ENCODE data around the gene CFAP43.

DNA sequence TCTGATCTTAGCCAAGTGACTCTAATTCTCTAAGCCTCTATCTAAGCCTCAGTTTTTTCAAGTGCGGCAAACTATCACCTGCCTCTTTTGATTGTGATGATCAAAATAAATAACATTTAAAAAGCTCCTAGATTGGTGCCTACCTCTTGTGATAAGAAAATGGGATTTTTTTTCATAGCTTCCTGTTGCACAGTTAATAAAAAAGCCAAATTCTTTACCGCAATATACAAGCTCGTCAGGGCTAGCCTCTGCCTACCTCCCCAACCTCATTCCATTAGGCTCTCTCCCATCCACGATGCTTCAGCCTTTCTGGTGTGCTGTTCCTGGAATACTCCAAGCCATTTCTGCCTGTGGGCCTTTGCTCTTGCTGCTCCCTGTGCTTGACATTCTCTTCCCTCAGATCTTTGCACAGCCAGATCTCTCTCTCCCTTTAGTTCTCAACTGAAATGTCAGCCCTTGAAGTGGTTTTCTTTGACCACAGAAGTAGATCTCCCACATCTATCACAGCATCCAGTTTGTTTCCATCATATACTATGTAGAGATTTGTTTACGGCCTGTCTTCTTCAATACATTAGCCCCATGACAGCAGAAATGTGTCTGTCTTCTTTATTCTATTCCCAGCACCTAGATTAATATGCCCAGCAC is 61.4 kb downstream of the CFAP43 start:
- TF ChIP-seq, protein P1, sequence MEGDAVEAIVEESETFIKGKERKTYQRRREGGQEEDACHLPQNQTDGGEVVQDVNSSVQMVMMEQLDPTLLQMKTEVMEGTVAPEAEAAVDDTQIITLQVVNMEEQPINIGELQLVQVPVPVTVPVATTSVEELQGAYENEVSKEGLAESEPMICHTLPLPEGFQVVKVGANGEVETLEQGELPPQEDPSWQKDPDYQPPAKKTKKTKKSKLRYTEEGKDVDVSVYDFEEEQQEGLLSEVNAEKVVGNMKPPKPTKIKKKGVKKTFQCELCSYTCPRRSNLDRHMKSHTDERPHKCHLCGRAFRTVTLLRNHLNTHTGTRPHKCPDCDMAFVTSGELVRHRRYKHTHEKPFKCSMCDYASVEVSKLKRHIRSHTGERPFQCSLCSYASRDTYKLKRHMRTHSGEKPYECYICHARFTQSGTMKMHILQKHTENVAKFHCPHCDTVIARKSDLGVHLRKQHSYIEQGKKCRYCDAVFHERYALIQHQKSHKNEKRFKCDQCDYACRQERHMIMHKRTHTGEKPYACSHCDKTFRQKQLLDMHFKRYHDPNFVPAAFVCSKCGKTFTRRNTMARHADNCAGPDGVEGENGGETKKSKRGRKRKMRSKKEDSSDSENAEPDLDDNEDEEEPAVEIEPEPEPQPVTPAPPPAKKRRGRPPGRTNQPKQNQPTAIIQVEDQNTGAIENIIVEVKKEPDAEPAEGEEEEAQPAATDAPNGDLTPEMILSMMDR (conservative IDR thresholded peaks at IDR 0.05; ENCODE audit: low read length) = no peak
- no peak for TF ChIP-seq EZH2phosphoT487 (IDR thresholded peaks at IDR 0.05; ENCODE audit: borderline replicate concordance, low read depth, low read length)

Measured in OCI-LY7 (cell line).